GM23248 (cell line): ENCODE results near the gene PRR15.

Source experiments
- EZH2 ChIP-seq: fragments of 200-600 bp; sonication (generic); IDR thresholded peaks from 2 replicates; pipeline ENCODE4 v1.6.1; 2018; ENCODE audit warnings: antibody characterized with exemption, mild to moderate bottlenecking; ENCODE audit not compliant: insufficient read depth, poor library complexity, severe bottlenecking
- EZH2phosphoT487 ChIP-seq: fragments of 200-600 bp; sonication (generic); IDR thresholded peaks from 2 replicates; pipeline ENCODE4 v1.6.1; 2018; ENCODE audit warnings: antibody characterized with exemption, moderate library complexity, mild to moderate bottlenecking, low read depth; ENCODE audit not compliant: insufficient read depth

GRCh38 chr7:29593459-29593858 lies 29.8 kb downstream of the PRR15 start:
- no peak for TF ChIP-seq EZH2
- TF ChIP-seq EZH2phosphoT487: no peak
